ENCODE measurements around the gene SLC38A9. TPM values are rescaled to one million over a fixed set of nuclear protein-coding genes. Genes with fewer than 3 reads are reported as not detected.

The SLC38A9 gene
- total and polyA plus RNA-seq, 4 donors = 11.4 to 31.0 (median 18.6) TPM

DNA sequence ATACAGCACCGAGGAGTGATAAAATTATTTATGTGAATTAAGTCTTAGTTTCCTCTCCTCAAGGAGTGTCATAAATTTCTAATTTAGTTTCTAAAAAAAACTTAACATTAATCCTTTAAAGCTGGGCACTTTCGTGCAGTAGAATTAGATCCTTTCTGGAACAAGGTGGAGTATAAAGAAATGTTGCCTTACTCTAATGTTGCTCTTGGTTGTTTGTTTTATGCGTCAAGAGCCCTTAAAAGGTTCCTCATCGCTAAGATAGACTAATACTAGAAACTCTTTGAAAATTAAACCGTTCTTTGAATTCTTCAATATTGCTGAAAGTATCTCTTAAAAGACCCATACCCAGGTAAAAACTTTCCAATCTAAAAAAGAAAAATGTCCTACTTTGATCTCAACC is 93.8 kb downstream of the SLC38A9 start (continued):
- no peak for TF ChIP-seq YY1 (IDR thresholded peaks at IDR 0.05)
- TF ChIP-seq, protein P1, sequence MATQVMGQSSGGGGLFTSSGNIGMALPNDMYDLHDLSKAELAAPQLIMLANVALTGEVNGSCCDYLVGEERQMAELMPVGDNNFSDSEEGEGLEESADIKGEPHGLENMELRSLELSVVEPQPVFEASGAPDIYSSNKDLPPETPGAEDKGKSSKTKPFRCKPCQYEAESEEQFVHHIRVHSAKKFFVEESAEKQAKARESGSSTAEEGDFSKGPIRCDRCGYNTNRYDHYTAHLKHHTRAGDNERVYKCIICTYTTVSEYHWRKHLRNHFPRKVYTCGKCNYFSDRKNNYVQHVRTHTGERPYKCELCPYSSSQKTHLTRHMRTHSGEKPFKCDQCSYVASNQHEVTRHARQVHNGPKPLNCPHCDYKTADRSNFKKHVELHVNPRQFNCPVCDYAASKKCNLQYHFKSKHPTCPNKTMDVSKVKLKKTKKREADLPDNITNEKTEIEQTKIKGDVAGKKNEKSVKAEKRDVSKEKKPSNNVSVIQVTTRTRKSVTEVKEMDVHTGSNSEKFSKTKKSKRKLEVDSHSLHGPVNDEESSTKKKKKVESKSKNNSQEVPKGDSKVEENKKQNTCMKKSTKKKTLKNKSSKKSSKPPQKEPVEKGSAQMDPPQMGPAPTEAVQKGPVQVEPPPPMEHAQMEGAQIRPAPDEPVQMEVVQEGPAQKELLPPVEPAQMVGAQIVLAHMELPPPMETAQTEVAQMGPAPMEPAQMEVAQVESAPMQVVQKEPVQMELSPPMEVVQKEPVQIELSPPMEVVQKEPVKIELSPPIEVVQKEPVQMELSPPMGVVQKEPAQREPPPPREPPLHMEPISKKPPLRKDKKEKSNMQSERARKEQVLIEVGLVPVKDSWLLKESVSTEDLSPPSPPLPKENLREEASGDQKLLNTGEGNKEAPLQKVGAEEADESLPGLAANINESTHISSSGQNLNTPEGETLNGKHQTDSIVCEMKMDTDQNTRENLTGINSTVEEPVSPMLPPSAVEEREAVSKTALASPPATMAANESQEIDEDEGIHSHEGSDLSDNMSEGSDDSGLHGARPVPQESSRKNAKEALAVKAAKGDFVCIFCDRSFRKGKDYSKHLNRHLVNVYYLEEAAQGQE (IDR thresholded peaks at IDR 0.05) = no peak
- TF ChIP-seq HNF4A (conservative IDR thresholded peaks at IDR 0.05) = no peak

DNA sequence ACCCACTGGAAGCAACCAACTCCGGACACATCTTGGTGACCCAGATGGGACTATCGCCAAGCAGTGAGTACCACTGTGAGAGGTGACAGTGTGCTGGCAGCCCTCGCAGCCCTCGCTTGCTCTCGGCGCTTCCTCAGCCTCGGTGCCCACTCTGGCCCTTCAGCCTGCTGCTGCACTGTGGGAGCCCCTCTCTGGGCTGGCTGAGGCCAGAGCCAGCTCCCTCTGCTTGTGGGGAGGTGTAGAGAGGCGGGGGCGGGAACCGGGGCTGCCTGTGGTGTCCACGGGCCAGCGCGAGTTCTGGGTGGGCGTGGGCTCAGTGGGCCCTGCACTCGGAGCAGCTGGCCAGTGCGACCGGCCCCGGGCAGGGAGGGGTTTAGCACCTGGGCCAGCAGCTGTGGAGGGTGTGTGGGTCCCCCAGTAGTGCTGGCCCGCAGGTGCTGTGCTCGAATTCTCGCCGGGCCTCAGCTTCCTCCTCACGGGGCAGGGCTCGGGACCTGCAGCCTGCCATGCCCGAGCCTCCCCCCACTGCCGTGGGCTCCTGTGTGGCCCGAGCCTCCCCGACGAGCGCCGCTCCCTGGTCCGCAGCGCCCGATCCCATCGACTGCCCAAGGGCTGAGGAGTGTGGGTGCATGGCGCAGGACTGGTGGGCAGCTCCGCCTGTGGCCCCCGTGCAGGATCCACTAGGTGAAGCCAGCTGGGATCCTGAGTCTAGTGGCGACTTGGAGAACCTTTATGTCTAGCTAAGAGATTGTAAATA is 98.8 kb downstream of the SLC38A9 start:
- Histone ChIP-seq H3K4me3 (ENCODE audit: low read depth in 1 of 3, low read length in 3 of 3) (no peak overlapping the region), H3K4me1 (ENCODE audit: control insufficient read depth in 4 of 4, insufficient read depth in 4 of 4, low read length in 3 of 4) (peaks cover 0 to 12% (median 3%) of the 10 kb centered on the region in 4 donors), H3K9ac (ENCODE audit: low read depth in 1 of 2, low read length in 2 of 2) (no peak overlapping the region), H3K27me3 (ENCODE audit: control insufficient read depth in 4 of 4, insufficient read depth in 4 of 4, low read length in 3 of 4) (no peaks in the 10 kb centered on the region), H3K27ac (ENCODE audit: low read depth in 1 of 2, low read length in 2 of 2) (no peak overlapping the region), H3K36me3 (ENCODE audit: control insufficient read depth in 4 of 4, insufficient read depth in 3 of 4, low read depth in 1 of 4, low read length in 3 of 4) (no peaks in the 10 kb centered on the region), H3K9me3 (ENCODE audit: control insufficient read depth in 4 of 4, low read length in 3 of 4) (no peaks in the 10 kb centered on the region)
- 99% methylated on average over 39 of the region's 39 CpGs for WGBS
- no peak for TF ChIP-seq NR2F2 (IDR thresholded peaks at IDR 0.05)
- TF ChIP-seq, protein P2, sequence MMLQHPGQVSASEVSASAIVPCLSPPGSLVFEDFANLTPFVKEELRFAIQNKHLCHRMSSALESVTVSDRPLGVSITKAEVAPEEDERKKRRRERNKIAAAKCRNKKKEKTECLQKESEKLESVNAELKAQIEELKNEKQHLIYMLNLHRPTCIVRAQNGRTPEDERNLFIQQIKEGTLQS (IDR thresholded peaks at IDR 0.05) = no peak
- TF ChIP-seq, protein P1 (IDR thresholded peaks at IDR 0.05) = no peak
- TF ChIP-seq, protein P3, sequence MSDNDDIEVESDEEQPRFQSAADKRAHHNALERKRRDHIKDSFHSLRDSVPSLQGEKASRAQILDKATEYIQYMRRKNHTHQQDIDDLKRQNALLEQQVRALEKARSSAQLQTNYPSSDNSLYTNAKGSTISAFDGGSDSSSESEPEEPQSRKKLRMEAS (IDR thresholded peaks at IDR 0.05) = no peak
- no peak for TF ChIP-seq YY1 (IDR thresholded peaks at IDR 0.05)
- TF ChIP-seq HNF4G (IDR thresholded peaks at IDR 0.05) = no peak
- TF ChIP-seq GABPA (IDR thresholded peaks at IDR 0.05 in 1 of 2, conservative IDR thresholded peaks at IDR 0.05 in 1 of 2) = no peak
- TF ChIP-seq EGR1 (IDR thresholded peaks at IDR 0.05; ENCODE audit: low read depth in 2 of 2) = no peak
- TF ChIP-seq FOXA1 (IDR thresholded peaks at IDR 0.05) = no peak
- TF ChIP-seq TAF1 (conservative IDR thresholded peaks at IDR 0.05) = no peak
- DNase-seq (ENCODE audit: low spot score) = no peak

DNA sequence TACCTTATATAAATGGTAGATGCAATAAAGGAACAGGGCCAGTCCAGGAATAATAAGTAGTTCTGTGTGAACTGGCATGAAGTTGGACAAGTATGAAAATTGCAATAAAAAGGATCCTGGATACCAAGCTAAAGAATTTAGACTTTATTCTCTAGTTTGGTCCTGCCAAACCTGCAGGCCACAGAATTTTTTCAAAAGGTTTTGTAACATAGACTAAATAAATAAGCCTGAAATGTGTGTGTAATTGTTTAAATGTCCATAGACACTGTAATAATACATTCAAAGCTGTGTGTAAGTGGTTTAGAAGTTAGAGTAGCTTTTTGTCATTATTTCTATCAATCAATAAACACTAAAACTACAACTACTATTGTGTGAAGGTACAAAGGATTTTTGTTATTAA is 101.6 kb downstream of the SLC38A9 start:
- Histone ChIP-seq H3K4me1 (ENCODE audit: control insufficient read depth in 4 of 4, insufficient read depth in 4 of 4, low read length in 3 of 4) (peaks cover 0 to 9% (median 3%) of the 10 kb centered on the region in 4 donors), H3K36me3 (ENCODE audit: control insufficient read depth in 4 of 4, insufficient read depth in 3 of 4, low read depth in 1 of 4, low read length in 3 of 4) (no peaks in the 10 kb centered on the region), H3K27ac (ENCODE audit: low read depth in 1 of 2, low read length in 2 of 2) (peak overlapping the region; percentile 36 to 39), H3K27me3 (ENCODE audit: control insufficient read depth in 4 of 4, insufficient read depth in 4 of 4, low read length in 3 of 4) (no peaks in the 10 kb centered on the region), H3K9ac (ENCODE audit: low read depth in 1 of 2, low read length in 2 of 2) (no peak overlapping the region), H3K9me3 (ENCODE audit: control insufficient read depth in 4 of 4, low read length in 3 of 4) (no peaks in the 10 kb centered on the region), H3K4me3 (ENCODE audit: low read depth in 1 of 3, low read length in 3 of 3) (no peak overlapping the region)
- no peak for DNase-seq (ENCODE audit: low spot score)
- TF ChIP-seq, protein P4, sequence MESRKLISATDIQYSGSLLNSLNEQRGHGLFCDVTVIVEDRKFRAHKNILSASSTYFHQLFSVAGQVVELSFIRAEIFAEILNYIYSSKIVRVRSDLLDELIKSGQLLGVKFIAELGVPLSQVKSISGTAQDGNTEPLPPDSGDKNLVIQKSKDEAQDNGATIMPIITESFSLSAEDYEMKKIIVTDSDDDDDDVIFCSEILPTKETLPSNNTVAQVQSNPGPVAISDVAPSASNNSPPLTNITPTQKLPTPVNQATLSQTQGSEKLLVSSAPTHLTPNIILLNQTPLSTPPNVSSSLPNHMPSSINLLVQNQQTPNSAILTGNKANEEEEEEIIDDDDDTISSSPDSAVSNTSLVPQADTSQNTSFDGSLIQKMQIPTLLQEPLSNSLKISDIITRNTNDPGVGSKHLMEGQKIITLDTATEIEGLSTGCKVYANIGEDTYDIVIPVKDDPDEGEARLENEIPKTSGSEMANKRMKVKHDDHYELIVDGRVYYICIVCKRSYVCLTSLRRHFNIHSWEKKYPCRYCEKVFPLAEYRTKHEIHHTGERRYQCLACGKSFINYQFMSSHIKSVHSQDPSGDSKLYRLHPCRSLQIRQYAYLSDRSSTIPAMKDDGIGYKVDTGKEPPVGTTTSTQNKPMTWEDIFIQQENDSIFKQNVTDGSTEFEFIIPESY (IDR thresholded peaks at IDR 0.05) = no peak
- TF ChIP-seq HNF4A (conservative IDR thresholded peaks at IDR 0.05) (peak; percentile 73 to 77), RXRA (IDR thresholded peaks at IDR 0.05) (peak in 1 of 2 donors; percentile 23), FOXA2 (IDR thresholded peaks at IDR 0.05) (peak; percentile 76), FOXA1 (IDR thresholded peaks at IDR 0.05) (peak; percentile 42)
- TF ChIP-seq, protein P3 (IDR thresholded peaks at IDR 0.05) = no peak
- TF ChIP-seq, protein P1 (IDR thresholded peaks at IDR 0.05) = no peak
- TF ChIP-seq, protein P2 (IDR thresholded peaks at IDR 0.05) = no peak

Data from liver (tissue), 9 donors.